Measurements from ENCODE around the gene LGMN. TPM values are rescaled to one million over a fixed set of nuclear protein-coding genes. Genes with fewer than 3 reads are reported as not detected.

The LGMN gene
- total and polyA plus RNA-seq, 2 of the 13 experiments (the other 11 are each of a cell fraction or from before 2014, with no cell fraction given), result 28.9 to 76.4 TPM

DNA sequence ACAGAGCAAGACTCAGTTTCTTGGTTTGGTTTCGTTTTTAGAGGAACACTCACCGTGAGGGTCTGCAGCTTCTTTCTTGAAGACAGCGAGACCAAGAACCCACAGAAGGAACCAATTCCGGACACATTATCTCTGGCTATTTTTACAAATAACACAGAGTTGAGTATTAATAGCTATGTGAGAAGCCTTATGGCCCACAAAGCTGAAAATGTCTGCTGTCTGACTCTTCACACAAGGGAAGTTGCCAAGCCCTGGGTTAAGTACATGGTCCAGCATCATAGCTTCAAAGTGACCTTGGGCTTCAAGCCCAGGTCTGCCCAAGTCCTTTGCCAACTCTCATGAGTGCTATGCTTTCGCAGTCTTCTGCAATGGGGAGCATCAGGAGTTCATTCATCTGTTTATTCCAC lies 2.6 kb upstream of the LGMN start:
- Histone ChIP-seq H3K4me3 (replicated peaks in 1 of 3; ENCODE audit: insufficient read depth in 1 of 3, low read depth in 2 of 3, low read length in 3 of 3) (no peak overlapping the region), H3K4me2 (ENCODE audit: low read depth, low read length) (no peak overlapping the region), H3K9ac (ENCODE audit: insufficient read depth, low read depth, low read length) (no peak overlapping the region), H3K27ac (ENCODE audit: extremely low read length, insufficient read depth, low read length) (no peak overlapping the region), H4K20me1 (ENCODE audit: insufficient read depth, low read length) (no peaks in the 10 kb centered on the region), H3K36me3 (replicated peaks in 1 of 2; ENCODE audit: control insufficient read depth in 1 of 2, insufficient read depth in 2 of 2, low read length in 2 of 2) (no peaks in the 10 kb centered on the region), H3K79me2 (ENCODE audit: insufficient read depth, low read length) (peaks cover 9% of the 10 kb centered on the region), H3K9me3 (ENCODE audit: low read length) (no peaks in the 10 kb centered on the region), H3K27me3 (ENCODE audit: control insufficient read depth in 1 of 2, insufficient read depth in 2 of 2, low read length in 2 of 2) (no peaks in the 10 kb centered on the region; a peak in 1 of 5 replicates), H2AFZ (ENCODE audit: low read length) (no peak overlapping the region), H3K4me1 (ENCODE audit: insufficient read depth, low read length) (peaks cover 53% of the 10 kb centered on the region)
- intact Hi-C loops (cut with micrococcal nuclease; ENCODE audit: unreplicated experiment), result no loop called here
- ChIA-PET POLR2A (interaction anchor here (1.3 kb wide), 1 partner anchor 43 kb away, joined by 4 read pairs; the partner anchor contains the start of gene GOLGA5), CTCF (ENCODE audit: low intra/inter-chr PET ratio, low total read pairs) (no interaction called here)
- in situ Hi-C loops (cut with HindIII; ENCODE audit: extremely low pct_ligation_motif_present, low pct_unique_long_range_greater_than_20kb), result no loop called here
- 80% methylated on average over 5 of the region's 5 CpGs for WGBS (ENCODE audit: low lambda C conversion rate)
- DNase-seq (ENCODE audit: low spot score) (no peak), FAIRE-seq (no peak), ATAC-seq (no peak)
- no TSS peak for BruUV-seq (replicated peaks)
- TF ChIP-seq, protein P1, sequence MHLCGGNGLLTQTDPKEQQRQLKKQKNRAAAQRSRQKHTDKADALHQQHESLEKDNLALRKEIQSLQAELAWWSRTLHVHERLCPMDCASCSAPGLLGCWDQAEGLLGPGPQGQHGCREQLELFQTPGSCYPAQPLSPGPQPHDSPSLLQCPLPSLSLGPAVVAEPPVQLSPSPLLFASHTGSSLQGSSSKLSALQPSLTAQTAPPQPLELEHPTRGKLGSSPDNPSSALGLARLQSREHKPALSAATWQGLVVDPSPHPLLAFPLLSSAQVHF (CRISPR knock-in tag; IDR thresholded peaks at IDR 0.05), result no peak
- TF ChIP-seq ZNF335 (CRISPR knock-in tag; IDR thresholded peaks at IDR 0.05) (no peak), HHEX (CRISPR knock-in tag; IDR thresholded peaks at IDR 0.05) (no peak), NCOR1 (IDR thresholded peaks at IDR 0.05; ENCODE audit: borderline replicate concordance, low read length) (no peak), KLF6 (CRISPR knock-in tag; IDR thresholded peaks at IDR 0.05) (no peak), DMAP1 (CRISPR knock-in tag; IDR thresholded peaks at IDR 0.05) (no peak), ZNF737 (CRISPR knock-in tag; IDR thresholded peaks at IDR 0.05; ENCODE audit: borderline replicate concordance) (no peak), MATR3 (CRISPR knock-in tag; IDR thresholded peaks at IDR 0.05) (no peak), KMT2B (CRISPR knock-in tag; IDR thresholded peaks at IDR 0.05) (no peak), ZMYM4 (CRISPR knock-in tag; IDR thresholded peaks at IDR 0.05) (no peak), ZSCAN9 (CRISPR knock-in tag; IDR thresholded peaks at IDR 0.05; ENCODE audit: borderline replicate concordance) (no peak)
- TF ChIP-seq, protein P2, sequence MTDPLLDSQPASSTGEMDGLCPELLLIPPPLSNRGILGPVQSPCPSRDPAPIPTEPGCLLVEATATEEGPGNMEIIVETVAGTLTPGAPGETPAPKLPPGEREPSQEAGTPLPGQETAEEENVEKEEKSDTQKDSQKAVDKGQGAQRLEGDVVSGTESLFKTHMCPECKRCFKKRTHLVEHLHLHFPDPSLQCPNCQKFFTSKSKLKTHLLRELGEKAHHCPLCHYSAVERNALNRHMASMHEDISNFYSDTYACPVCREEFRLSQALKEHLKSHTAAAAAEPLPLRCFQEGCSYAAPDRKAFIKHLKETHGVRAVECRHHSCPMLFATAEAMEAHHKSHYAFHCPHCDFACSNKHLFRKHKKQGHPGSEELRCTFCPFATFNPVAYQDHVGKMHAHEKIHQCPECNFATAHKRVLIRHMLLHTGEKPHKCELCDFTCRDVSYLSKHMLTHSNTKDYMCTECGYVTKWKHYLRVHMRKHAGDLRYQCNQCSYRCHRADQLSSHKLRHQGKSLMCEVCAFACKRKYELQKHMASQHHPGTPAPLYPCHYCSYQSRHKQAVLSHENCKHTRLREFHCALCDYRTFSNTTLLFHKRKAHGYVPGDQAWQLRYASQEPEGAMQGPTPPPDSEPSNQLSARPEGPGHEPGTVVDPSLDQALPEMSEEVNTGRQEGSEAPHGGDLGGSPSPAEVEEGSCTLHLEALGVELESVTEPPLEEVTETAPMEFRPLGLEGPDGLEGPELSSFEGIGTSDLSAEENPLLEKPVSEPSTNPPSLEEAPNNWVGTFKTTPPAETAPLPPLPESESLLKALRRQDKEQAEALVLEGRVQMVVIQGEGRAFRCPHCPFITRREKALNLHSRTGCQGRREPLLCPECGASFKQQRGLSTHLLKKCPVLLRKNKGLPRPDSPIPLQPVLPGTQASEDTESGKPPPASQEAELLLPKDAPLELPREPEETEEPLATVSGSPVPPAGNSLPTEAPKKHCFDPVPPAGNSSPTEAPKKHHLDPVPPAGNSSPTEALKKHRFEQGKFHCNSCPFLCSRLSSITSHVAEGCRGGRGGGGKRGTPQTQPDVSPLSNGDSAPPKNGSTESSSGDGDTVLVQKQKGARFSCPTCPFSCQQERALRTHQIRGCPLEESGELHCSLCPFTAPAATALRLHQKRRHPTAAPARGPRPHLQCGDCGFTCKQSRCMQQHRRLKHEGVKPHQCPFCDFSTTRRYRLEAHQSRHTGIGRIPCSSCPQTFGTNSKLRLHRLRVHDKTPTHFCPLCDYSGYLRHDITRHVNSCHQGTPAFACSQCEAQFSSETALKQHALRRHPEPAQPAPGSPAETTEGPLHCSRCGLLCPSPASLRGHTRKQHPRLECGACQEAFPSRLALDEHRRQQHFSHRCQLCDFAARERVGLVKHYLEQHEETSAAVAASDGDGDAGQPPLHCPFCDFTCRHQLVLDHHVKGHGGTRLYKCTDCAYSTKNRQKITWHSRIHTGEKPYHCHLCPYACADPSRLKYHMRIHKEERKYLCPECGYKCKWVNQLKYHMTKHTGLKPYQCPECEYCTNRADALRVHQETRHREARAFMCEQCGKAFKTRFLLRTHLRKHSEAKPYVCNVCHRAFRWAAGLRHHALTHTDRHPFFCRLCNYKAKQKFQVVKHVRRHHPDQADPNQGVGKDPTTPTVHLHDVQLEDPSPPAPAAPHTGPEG (CRISPR knock-in tag; IDR thresholded peaks at IDR 0.05), result no peak
- TF ChIP-seq, protein P3, sequence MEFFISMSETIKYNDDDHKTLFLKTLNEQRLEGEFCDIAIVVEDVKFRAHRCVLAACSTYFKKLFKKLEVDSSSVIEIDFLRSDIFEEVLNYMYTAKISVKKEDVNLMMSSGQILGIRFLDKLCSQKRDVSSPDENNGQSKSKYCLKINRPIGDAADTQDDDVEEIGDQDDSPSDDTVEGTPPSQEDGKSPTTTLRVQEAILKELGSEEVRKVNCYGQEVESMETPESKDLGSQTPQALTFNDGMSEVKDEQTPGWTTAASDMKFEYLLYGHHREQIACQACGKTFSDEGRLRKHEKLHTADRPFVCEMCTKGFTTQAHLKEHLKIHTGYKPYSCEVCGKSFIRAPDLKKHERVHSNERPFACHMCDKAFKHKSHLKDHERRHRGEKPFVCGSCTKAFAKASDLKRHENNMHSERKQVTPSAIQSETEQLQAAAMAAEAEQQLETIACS (CRISPR knock-in tag; IDR thresholded peaks at IDR 0.05), result no peak
- TF ChIP-seq, protein P4, sequence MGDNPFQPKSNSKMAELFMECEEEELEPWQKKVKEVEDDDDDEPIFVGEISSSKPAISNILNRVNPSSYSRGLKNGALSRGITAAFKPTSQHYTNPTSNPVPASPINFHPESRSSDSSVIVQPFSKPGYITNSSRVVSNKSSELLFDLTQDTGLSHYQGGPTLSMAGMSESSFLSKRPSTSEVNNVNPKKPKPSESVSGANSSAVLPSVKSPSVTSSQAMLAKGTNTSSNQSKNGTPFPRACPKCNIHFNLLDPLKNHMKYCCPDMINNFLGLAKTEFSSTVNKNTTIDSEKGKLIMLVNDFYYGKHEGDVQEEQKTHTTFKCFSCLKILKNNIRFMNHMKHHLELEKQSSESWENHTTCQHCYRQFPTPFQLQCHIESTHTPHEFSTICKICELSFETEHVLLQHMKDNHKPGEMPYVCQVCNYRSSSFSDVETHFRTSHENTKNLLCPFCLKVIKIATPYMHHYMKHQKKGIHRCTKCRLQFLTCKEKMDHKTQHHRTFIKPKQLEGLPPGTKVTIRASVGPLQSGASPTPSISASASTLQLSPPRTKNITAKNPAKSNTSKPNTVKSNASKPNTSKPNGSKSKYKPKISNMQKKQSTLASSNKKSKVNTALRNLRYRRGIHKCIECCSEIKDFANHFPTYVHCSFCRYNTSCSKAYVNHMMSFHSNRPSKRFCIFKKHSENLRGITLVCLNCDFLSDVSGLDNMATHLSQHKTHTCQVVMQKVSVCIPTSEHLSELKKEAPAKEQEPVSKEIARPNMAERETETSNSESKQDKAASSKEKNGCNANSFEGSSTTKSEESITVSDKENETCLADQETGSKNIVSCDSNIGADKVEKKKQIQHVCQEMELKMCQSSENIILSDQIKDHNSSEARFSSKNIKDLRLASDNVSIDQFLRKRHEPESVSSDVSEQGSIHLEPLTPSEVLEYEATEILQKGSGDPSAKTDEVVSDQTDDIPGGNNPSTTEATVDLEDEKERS (CRISPR knock-in tag; IDR thresholded peaks at IDR 0.05), result no peak
